Upper lobe of left lung (tissue), 6 donors: ENCODE measurements around the gene DIDO1. TPM values are rescaled to one million over a fixed set of nuclear protein-coding genes. Genes with fewer than 3 reads are reported as not detected.

ENCODE experiments used
- ATAC-seq, 2 donors: fragments of 200-7000 bp; cut with Tn5 transposase; one replicate each; pipeline ENCODE4 v1.9.1; 2022; ENCODE audit warnings: mild to moderate bottlenecking in 2 of 2, moderate library complexity in 2 of 2; ENCODE audit not compliant: low FRiP score in 2 of 2
- DNase-seq, 2 donors: peaks; one replicate each; pipeline ENCODE4 v3.0.0-alpha.2; 2019 to 2020
- H3K27ac ChIP-seq, 4 donors: fragments of 200-600 bp; sonication (generic); one replicate each; pipeline ENCODE4 v1.5.1; 2016 to 2019
- H3K27me3 ChIP-seq, 4 donors: fragments of 200-600 bp; sonication (generic); one replicate each; pipeline ENCODE4 v1.5.1; 2017 to 2019
- H3K36me3 ChIP-seq, 4 donors: fragments of 200-600 bp; sonication (generic); one replicate each; pipeline ENCODE4 v1.5.1; 2016 to 2019
- H3K4me1 ChIP-seq, 4 donors: fragments of 200-600 bp; sonication (generic); one replicate each; pipeline ENCODE4 v1.5.1; 2018 to 2019
- H3K4me3 ChIP-seq, 4 donors: fragments of 200-600 bp; sonication (generic); one replicate each; pipeline ENCODE4 v1.5.1; 2017 to 2019; ENCODE audit warnings: mild to moderate bottlenecking in 2 of 4, moderate library complexity in 1 of 4
- H3K9me3 ChIP-seq, 4 donors: fragments of 200-600 bp; sonication (generic); one replicate each; pipeline ENCODE4 v1.5.1; 2018 to 2019
- CTCF ChIP-seq, 6 experiments: fragments of 450-650 bp in 4 of 6; fragments of 200-600 bp in 2 of 6; sonication (generic) in 2 of 6; IDR thresholded peaks; one replicate each; pipeline ENCODE4 v1.5.1; 2016 to 2019; ENCODE audit warnings: antibody characterized with exemption in 6 of 6
- EP300 ChIP-seq, 4 donors: sonication (generic); formaldehyde crosslinking; IDR thresholded peaks; one replicate each; pipeline ENCODE4 v1.5.1; 2017; ENCODE audit warnings: antibody characterized with exemption in 4 of 4, control low read depth in 2 of 4
- POLR2A ChIP-seq, 4 donors: fragments of 450-650 bp; IDR thresholded peaks; one replicate each; pipeline ENCODE4 v1.5.1; 2016 to 2017; ENCODE audit warnings: antibody characterized with exemption in 4 of 4, mild to moderate bottlenecking in 2 of 4
- POLR2AphosphoS5 ChIP-seq, 2 donors: sonication (generic); formaldehyde crosslinking; IDR thresholded peaks; one replicate each; pipeline ENCODE4 v1.5.1; 2017; ENCODE audit warnings: antibody characterized with exemption in 2 of 2
- WGBS, 2 donors: methylation state at CpG; one replicate each; pipeline ENCODE4 v1.1.5; 2017 to 2018; 5-methylcytosine and 5-hydroxymethylcytosine counted together
- total RNA-seq, 6 donors: library from RNA; depleted of rRNA in 4 of 6; stranded (reverse); fragments of >200 nt in 4 of 6; gene quantifications; one replicate each; pipeline versions ENCODE4 v1.1.0 to v1.2.1, GENCODE V29; 2016 to 2021
- donor health status: DM: no; HTN: no; CAD: no; lungs with moderate emphysema.
- donor health status: DM: no; HTN: yes; CAD: no; lungs with severe emphysema.

Gene DIDO1
- total RNA-seq, 6 donors from 2014 or later = 51.6 to 109 (median 58.9) TPM

DNA sequence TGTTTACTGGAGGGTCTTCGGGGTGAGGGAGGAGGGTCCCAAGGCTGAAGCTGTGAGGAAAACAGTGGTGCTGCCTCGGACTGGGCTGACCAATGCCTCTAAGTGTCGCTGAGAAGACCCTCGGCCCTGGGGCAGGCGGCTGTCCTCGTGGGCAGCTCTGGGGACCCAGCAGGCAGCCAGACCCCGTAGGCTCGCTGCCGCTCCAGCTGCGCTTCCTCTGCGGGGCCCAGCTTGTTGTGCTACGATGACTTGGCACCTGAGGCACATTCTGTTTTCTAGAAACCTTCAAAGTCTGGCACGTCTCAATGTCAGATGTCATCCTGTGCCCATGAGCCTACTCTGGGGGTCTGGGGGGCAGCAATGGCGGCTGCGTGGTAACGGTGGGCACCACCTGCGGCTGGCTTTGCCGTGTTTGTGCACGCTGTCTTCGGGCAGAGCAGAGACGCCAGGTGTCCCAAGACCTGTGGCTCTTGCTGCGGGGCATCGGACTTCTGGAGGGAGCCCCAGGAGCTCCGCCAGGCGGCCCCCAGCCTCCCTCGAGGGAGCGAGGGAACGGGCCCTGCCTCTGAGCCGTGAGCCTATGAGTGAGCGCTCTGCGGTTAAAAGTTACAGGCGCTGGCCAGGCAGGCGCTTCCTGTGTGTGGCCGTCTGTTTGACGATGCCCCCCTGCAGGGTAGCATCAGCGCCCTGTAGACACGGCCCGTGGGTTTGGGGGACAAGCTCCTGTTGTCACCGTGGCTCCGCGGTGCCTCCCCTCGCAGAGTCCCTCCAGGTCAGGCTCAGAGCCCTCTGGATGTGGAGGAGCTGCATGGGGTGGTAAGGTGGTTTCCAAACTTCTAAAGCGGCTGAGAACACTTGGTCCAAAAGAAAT lies 33.0 kb upstream of the DIDO1 start:
- Histone ChIP-seq H3K9me3 (no peaks in the 10 kb centered on the region), H3K4me1 (peaks cover 4 to 16% (median 5%) of the 10 kb centered on the region in 4 donors), H3K27ac (no peak overlapping the region), H3K27me3 (no peaks in the 10 kb centered on the region), H3K36me3 (peaks cover 0 to 9% (median 4%) of the 10 kb centered on the region in 4 donors), H3K4me3 (no peak overlapping the region)
- no peak for ATAC-seq
- WGBS, 2 donors = 56 to 83% methylated on average over 8 to 43 of the region's 43 CpGs
- peak in 1 of 2 donors; percentile 69 for DNase-seq
- TF ChIP-seq CTCF (IDR thresholded peaks at IDR 0.05) = no peak
- no peak for TF ChIP-seq EP300 (IDR thresholded peaks at IDR 0.05)
- TF ChIP-seq POLR2AphosphoS5 (IDR thresholded peaks at IDR 0.05) = no peak
- no peak for TF ChIP-seq POLR2A (IDR thresholded peaks at IDR 0.05)

- Histone ChIP-seq H3K36me3 (peaks cover 0 to 2% (median under 1%) of the 10 kb centered on the region in 4 donors), H3K4me1 (peaks cover 10 to 24% (median 12%) of the 10 kb centered on the region in 4 donors), H3K4me3 (no peak overlapping the region), H3K27me3 (no peaks in the 10 kb centered on the region), H3K27ac (no peak overlapping the region), H3K9me3 (no peaks in the 10 kb centered on the region)
- TF ChIP-seq POLR2AphosphoS5 (IDR thresholded peaks at IDR 0.05) (no peak), CTCF (IDR thresholded peaks at IDR 0.05) (no peak), EP300 (IDR thresholded peaks at IDR 0.05) (no peak), POLR2A (IDR thresholded peaks at IDR 0.05) (no peak)
- 78 to 96% methylated on average over 5 to 10 of the region's 10 CpGs for WGBS, 2 donors
- peak in 1 of 2 donors; percentile 27 for DNase-seq
- no peak for ATAC-seq
Measured at GRCh38 chr20:62958388-62959100, 32.2 kb upstream of the DIDO1 start.

DNA sequence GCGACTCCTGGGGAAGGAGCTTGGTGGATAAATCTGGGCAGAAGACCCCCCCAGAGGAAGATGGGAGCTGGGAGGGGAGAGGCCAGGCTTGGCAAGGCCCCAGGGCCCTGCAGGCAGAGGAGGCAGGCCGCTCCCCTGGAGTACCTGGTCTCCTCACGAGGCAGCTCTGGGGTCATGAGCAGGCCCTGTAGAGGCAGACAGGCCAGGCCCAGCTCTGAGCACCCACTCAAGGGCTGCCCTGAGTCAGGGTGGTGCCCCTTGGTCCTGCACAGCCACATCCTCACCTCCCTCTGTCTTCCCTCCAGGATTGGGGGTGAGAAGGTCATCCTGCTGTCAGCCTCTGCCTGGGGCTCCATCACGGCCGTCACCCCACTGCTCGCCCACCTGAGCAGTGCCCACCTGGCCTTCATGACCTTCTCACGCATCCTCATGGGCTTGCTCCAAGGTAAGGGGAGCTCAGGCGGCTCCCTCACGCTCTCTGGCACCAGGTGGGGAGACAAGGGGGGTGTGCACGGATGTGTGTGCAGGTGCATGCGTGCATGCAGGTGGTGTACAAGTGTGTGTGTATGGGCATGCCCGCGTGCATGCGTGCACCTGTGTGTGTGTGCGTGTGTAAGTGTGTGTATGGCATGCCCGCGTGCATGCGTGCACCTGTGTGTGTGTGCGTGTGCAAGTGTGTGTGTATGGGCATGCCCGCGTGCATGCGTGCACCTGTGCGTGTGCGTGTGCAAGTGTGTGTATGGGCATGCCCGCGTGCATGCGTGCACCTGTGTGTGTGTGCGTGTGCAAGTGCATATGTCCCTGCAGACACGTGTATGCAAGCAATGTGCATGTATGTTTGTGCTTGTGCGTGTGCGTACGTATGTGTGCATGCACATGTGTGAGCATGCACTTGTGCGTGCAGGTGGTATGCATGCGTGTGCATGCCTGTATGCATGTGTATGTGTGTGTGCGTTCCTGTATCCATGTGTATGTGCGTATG lies 31.1 kb upstream of the DIDO1 start:
- H3K36me3 ChIP-seq = no peaks in the 10 kb centered on the region
- DNase-seq (peak in 1 of 2 donors; percentile 58), ATAC-seq (no peak)
- no peak overlapping the region for H3K4me3 ChIP-seq
- TF ChIP-seq CTCF (IDR thresholded peaks at IDR 0.05) = no peak
- no peak for TF ChIP-seq POLR2AphosphoS5 (IDR thresholded peaks at IDR 0.05)
- TF ChIP-seq POLR2A (IDR thresholded peaks at IDR 0.05) = no peak
- TF ChIP-seq EP300 (IDR thresholded peaks at IDR 0.05) = no peak
- no peaks in the 10 kb centered on the region for H3K27me3 ChIP-seq
- H3K4me1 ChIP-seq = peaks cover 21 to 35% (median 23%) of the 10 kb centered on the region in 4 donors
- WGBS, 2 donors = 92 to 97% methylated on average over 26 to 36 of the region's 36 CpGs
- no peaks in the 10 kb centered on the region for H3K9me3 ChIP-seq
- H3K27ac ChIP-seq = no peak overlapping the region

DNA sequence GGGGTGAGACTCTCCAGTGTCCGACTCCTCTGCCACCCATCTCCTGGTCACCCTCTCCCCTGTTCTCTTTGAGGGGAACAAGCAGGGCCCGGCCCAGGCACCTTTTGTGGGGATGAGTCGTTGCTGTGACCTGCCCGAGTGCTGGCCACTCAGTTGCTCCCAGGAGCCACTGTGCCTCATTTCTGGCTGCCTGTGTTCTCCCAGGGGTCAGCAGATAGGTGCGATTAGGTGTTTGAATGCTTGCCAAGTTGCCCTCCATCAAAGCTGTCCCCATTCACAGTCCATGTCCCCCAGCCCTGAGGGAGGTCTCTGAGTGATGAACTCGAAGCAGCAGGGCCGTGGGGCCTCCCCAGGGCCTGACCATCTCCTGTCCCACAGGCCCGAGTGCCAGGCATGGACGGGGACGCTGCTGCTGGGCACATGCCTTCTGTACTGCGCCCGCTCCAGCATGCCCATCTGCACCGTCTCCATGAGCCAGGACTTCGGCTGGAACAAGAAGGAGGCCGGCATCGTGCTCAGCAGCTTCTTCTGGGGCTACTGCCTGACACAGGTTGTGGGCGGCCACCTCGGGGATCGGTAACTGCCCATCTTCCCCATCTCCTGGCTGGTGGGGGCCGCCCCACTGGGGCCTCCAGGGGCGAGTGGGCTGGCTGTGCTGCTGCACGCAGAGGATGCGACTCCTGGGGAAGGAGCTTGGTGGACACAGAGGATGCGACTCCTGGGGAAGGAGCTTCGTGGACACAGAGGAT lies 30.3 kb upstream of the DIDO1 start:
- peak in 1 of 2 donors; percentile 63 for DNase-seq
- Histone ChIP-seq H3K36me3 (no peaks in the 10 kb centered on the region), H3K4me3 (no peak overlapping the region), H3K4me1 (peaks cover 26 to 44% (median 31%) of the 10 kb centered on the region in 4 donors), H3K9me3 (no peaks in the 10 kb centered on the region), H3K27ac (no peak overlapping the region), H3K27me3 (no peaks in the 10 kb centered on the region)
- TF ChIP-seq CTCF (IDR thresholded peaks at IDR 0.05) (no peak), POLR2AphosphoS5 (IDR thresholded peaks at IDR 0.05) (no peak), POLR2A (IDR thresholded peaks at IDR 0.05) (no peak), EP300 (IDR thresholded peaks at IDR 0.05) (no peak)
- WGBS, 2 donors = 90 to 95% methylated on average over 11 to 24 of the region's 25 CpGs
- no peak for ATAC-seq
